Measurements from ENCODE around the gene PIK3CG. TPM values are rescaled to one million over a fixed set of nuclear protein-coding genes. Genes with fewer than 3 reads are reported as not detected.
"Not testable (repeated sequence)": the region's sequence is repeated elsewhere in the genome, so short reads cannot be mapped to it uniquely, and the experiment has no call there.

The PIK3CG gene
- total RNA-seq (2012; rRNA removed): not detected in 2 replicates

- no peak within 1 kb of the TSS for H3K4me2 ChIP-seq (ENCODE audit: low read length)
- peaks cover 10% of the 10 kb centered on the region for H3K27me3 ChIP-seq (ENCODE audit: control insufficient read depth, insufficient read depth, low read length)
- H3K4me3 ChIP-seq (ENCODE audit: low read length): no peak within 1 kb of the TSS
- H3K4me1 ChIP-seq (ENCODE audit: control insufficient read depth, insufficient read depth, low read length): no peaks in the 10 kb centered on the region
- no peaks in the 10 kb centered on the region for H3K36me3 ChIP-seq (ENCODE audit: insufficient read depth, low read length)
- H3K9me3 ChIP-seq (replicated peaks; ENCODE audit: low read length): no peaks in the 10 kb centered on the region
- no peak within 1 kb of the TSS for H3K9ac ChIP-seq (ENCODE audit: low read depth, low read length)
Measured at GRCh38 chr7:106865130-106866041, at the start of gene PIK3CG. Gene PIK3CG (plus strand): TSS chr7:106865282. CDS start chr7:106867562, 2,280 bp downstream.

GRCh38 chr7:106817098-106817497, 48.0 kb upstream of the PIK3CG start:
- Histone ChIP-seq H3K4me3 (ENCODE audit: low read length) (no peak overlapping the region), H3K36me3 (ENCODE audit: insufficient read depth, low read length) (no peaks in the 10 kb centered on the region), H3K4me1 (ENCODE audit: control insufficient read depth, insufficient read depth, low read length) (no peaks in the 10 kb centered on the region), H3K4me2 (ENCODE audit: low read length) (no peak overlapping the region), H3K9ac (ENCODE audit: low read depth, low read length) (no peak overlapping the region), H3K9me3 (replicated peaks; ENCODE audit: low read length) (no peaks in the 10 kb centered on the region), H3K27me3 (ENCODE audit: control insufficient read depth, insufficient read depth, low read length) (no peaks in the 10 kb centered on the region)

GRCh38 chr7:106818736-106819135, 46.3 kb upstream of the PIK3CG start:
- H3K27me3 ChIP-seq (ENCODE audit: control insufficient read depth, insufficient read depth, low read length): no peaks in the 10 kb centered on the region
- H3K4me3 ChIP-seq (ENCODE audit: low read length): no peak overlapping the region
- no peak overlapping the region for H3K4me2 ChIP-seq (ENCODE audit: low read length)
- no peak overlapping the region for H3K9ac ChIP-seq (ENCODE audit: low read depth, low read length)
- no peaks in the 10 kb centered on the region for H3K9me3 ChIP-seq (replicated peaks; ENCODE audit: low read length)
- no peaks in the 10 kb centered on the region for H3K36me3 ChIP-seq (ENCODE audit: insufficient read depth, low read length)
- no peaks in the 10 kb centered on the region for H3K4me1 ChIP-seq (ENCODE audit: control insufficient read depth, insufficient read depth, low read length)

GRCh38 chr7:106819546-106819945, 45.5 kb upstream of the PIK3CG start:
- no peaks in the 10 kb centered on the region for H3K4me1 ChIP-seq (ENCODE audit: control insufficient read depth, insufficient read depth, low read length)
- no peak overlapping the region for H3K4me2 ChIP-seq (ENCODE audit: low read length)
- no peaks in the 10 kb centered on the region for H3K9me3 ChIP-seq (replicated peaks; ENCODE audit: low read length)
- H3K9ac ChIP-seq (ENCODE audit: low read depth, low read length): no peak overlapping the region
- H3K36me3 ChIP-seq (ENCODE audit: insufficient read depth, low read length): no peaks in the 10 kb centered on the region
- H3K4me3 ChIP-seq (ENCODE audit: low read length): no peak overlapping the region
- H3K27me3 ChIP-seq (ENCODE audit: control insufficient read depth, insufficient read depth, low read length): no peaks in the 10 kb centered on the region

GRCh38 chr7:106820321-106821217, 44.5 kb upstream of the PIK3CG start:
- H3K27me3 ChIP-seq (ENCODE audit: control insufficient read depth, insufficient read depth, low read length): no peaks in the 10 kb centered on the region
- H3K9me3 ChIP-seq (replicated peaks; ENCODE audit: low read length): no peaks in the 10 kb centered on the region
- no peaks in the 10 kb centered on the region for H3K36me3 ChIP-seq (ENCODE audit: insufficient read depth, low read length)
- no peaks in the 10 kb centered on the region for H3K4me1 ChIP-seq (ENCODE audit: control insufficient read depth, insufficient read depth, low read length)
- no peak overlapping the region for H3K9ac ChIP-seq (ENCODE audit: low read depth, low read length)
- no peak overlapping the region for H3K4me3 ChIP-seq (ENCODE audit: low read length)
- no peak overlapping the region for H3K4me2 ChIP-seq (ENCODE audit: low read length)

GRCh38 chr7:106823631-106824030, 41.5 kb upstream of the PIK3CG start:
- Histone ChIP-seq H3K4me3 (ENCODE audit: low read length) (no peak overlapping the region), H3K4me1 (ENCODE audit: control insufficient read depth, insufficient read depth, low read length) (no peaks in the 10 kb centered on the region), H3K36me3 (ENCODE audit: insufficient read depth, low read length) (no peaks in the 10 kb centered on the region), H3K4me2 (ENCODE audit: low read length) (no peak overlapping the region), H3K9ac (ENCODE audit: low read depth, low read length) (no peak overlapping the region), H3K27me3 (ENCODE audit: control insufficient read depth, insufficient read depth, low read length) (no peaks in the 10 kb centered on the region), H3K9me3 (replicated peaks; ENCODE audit: low read length) (no peaks in the 10 kb centered on the region)

- no peaks in the 10 kb centered on the region for H3K27me3 ChIP-seq (ENCODE audit: control insufficient read depth, insufficient read depth, low read length)
- no peaks in the 10 kb centered on the region for H3K36me3 ChIP-seq (ENCODE audit: insufficient read depth, low read length)
- no peak overlapping the region for H3K9ac ChIP-seq (ENCODE audit: low read depth, low read length)
- H3K4me2 ChIP-seq (ENCODE audit: low read length): no peak overlapping the region
- no peaks in the 10 kb centered on the region for H3K4me1 ChIP-seq (ENCODE audit: control insufficient read depth, insufficient read depth, low read length)
- no peaks in the 10 kb centered on the region for H3K9me3 ChIP-seq (replicated peaks; ENCODE audit: low read length)
- no peak overlapping the region for H3K4me3 ChIP-seq (ENCODE audit: low read length)
Measured at GRCh38 chr7:106824458-106824857, 40.6 kb upstream of the PIK3CG start.

GRCh38 chr7:106827626-106828025, 37.5 kb upstream of the PIK3CG start:
- Histone ChIP-seq H3K36me3 (ENCODE audit: insufficient read depth, low read length) (no peaks in the 10 kb centered on the region), H3K4me1 (ENCODE audit: control insufficient read depth, insufficient read depth, low read length) (no peaks in the 10 kb centered on the region), H3K4me2 (ENCODE audit: low read length) (no peak overlapping the region), H3K9me3 (replicated peaks; ENCODE audit: low read length) (no peaks in the 10 kb centered on the region), H3K4me3 (ENCODE audit: low read length) (no peak overlapping the region), H3K9ac (ENCODE audit: low read depth, low read length) (no peak overlapping the region), H3K27me3 (ENCODE audit: control insufficient read depth, insufficient read depth, low read length) (no peaks in the 10 kb centered on the region)

- H3K36me3 ChIP-seq (ENCODE audit: insufficient read depth, low read length): no peaks in the 10 kb centered on the region
- H3K4me1 ChIP-seq (ENCODE audit: control insufficient read depth, insufficient read depth, low read length): no peaks in the 10 kb centered on the region
- no peaks in the 10 kb centered on the region for H3K9me3 ChIP-seq (replicated peaks; ENCODE audit: low read length)
- H3K4me3 ChIP-seq (ENCODE audit: low read length): no peak overlapping the region
- no peak overlapping the region for H3K4me2 ChIP-seq (ENCODE audit: low read length)
- no peak overlapping the region for H3K9ac ChIP-seq (ENCODE audit: low read depth, low read length)
- H3K27me3 ChIP-seq (ENCODE audit: control insufficient read depth, insufficient read depth, low read length): no peaks in the 10 kb centered on the region
Measured at GRCh38 chr7:106829496-106829895, 35.6 kb upstream of the PIK3CG start.

GRCh38 chr7:106830896-106831295, 34.2 kb upstream of the PIK3CG start:
- H3K9ac ChIP-seq (ENCODE audit: low read depth, low read length); H3K4me1 ChIP-seq (ENCODE audit: control insufficient read depth, insufficient read depth, low read length); H3K4me2 ChIP-seq (ENCODE audit: low read length); H3K9me3 ChIP-seq (replicated peaks; ENCODE audit: low read length); H3K27me3 ChIP-seq (ENCODE audit: control insufficient read depth, insufficient read depth, low read length); H3K4me3 ChIP-seq (ENCODE audit: low read length); H3K36me3 ChIP-seq (ENCODE audit: insufficient read depth, low read length): not testable (repeated sequence)

- peaks cover 7% of the 10 kb centered on the region for H3K4me1 ChIP-seq (ENCODE audit: control insufficient read depth, insufficient read depth, low read length)
- no peak overlapping the region for H3K9ac ChIP-seq (ENCODE audit: low read depth, low read length)
- no peak overlapping the region for H3K4me2 ChIP-seq (ENCODE audit: low read length)
- no peaks in the 10 kb centered on the region for H3K36me3 ChIP-seq (ENCODE audit: insufficient read depth, low read length)
- H3K4me3 ChIP-seq (ENCODE audit: low read length): no peak overlapping the region
- no peaks in the 10 kb centered on the region for H3K9me3 ChIP-seq (replicated peaks; ENCODE audit: low read length)
- no peaks in the 10 kb centered on the region for H3K27me3 ChIP-seq (ENCODE audit: control insufficient read depth, insufficient read depth, low read length)
Measured at GRCh38 chr7:106836816-106837215, 28.3 kb upstream of the PIK3CG start.
